Thyroid gland (tissue), 4 donors: ENCODE results near the gene NFKBIA.

Source experiments
- CTCF ChIP-seq, 6 experiments: fragments of 200-600 bp in 3 of 6; fragments of 450-650 bp in 3 of 6; sonication (generic) in 3 of 6; IDR thresholded peaks; one replicate each; pipeline ENCODE4 v1.5.1; 2016 to 2019; ENCODE audit warnings: antibody characterized with exemption in 6 of 6, mild to moderate bottlenecking in 2 of 6, inconsistent platforms in 1 of 6, moderate library complexity in 1 of 6
- POLR2A ChIP-seq, 2 donors: fragments of 450-650 bp; IDR thresholded peaks; one replicate each; pipeline ENCODE4 v1.6.1; 2017; ENCODE audit warnings: antibody characterized with exemption in 2 of 2, mild to moderate bottlenecking in 2 of 2, moderate library complexity in 1 of 2

- no peak for TF ChIP-seq CTCF (IDR thresholded peaks at IDR 0.05)
- no peak for TF ChIP-seq POLR2A (IDR thresholded peaks at IDR 0.05)
Measured at GRCh38 chr14:35362911-35363374, 41.6 kb downstream of the NFKBIA start.
